Endothelial cell of umbilical vein (primary cell): ENCODE data around the gene MLPH. TPM values are rescaled to one million over a fixed set of nuclear protein-coding genes. Genes with fewer than 3 reads are reported as not detected.

Experiments used
- BruUV-seq: library from RNA; stranded (reverse); fragments of 400-500 nt; replicated peaks from 2 replicates; lab custom pipeline; 2021; lab: Mats Ljungman, UMichigan
- CTCF ChIA-PET: fragments of 300-600, 350-600 bp; sonication (Branson Sonifier 250); formaldehyde crosslinking; loops from one replicate; lab custom pipeline; 2021; ENCODE audit warnings: antibody characterized with exemption, inconsistent platforms; lab: Charles Lee
- POLR2A ChIA-PET: fragments of 300-600, 350-600 bp; sonication (Branson Sonifier 250); formaldehyde crosslinking; loops from one replicate; lab custom pipeline; 2021; ENCODE audit warnings: antibody characterized with exemption, inconsistent platforms; lab: Charles Lee
- DNase-seq: peaks from one replicate; pipeline ENCODE4 v3.0.0-alpha.2; 2011; ENCODE audit warnings: low read depth, low spot score
- FAIRE-seq: peaks from 2 replicates; lab custom pipeline; 2011; peaks lifted over from hg19 to GRCh38; lab: Jason Lieb, UNC
- H2AFZ ChIP-seq: 2 replicates; pipeline ENCODE4 v1.6.0; 2012; ENCODE audit warnings: low read depth, low read length, control low read depth, inconsistent platforms
- H3K27ac ChIP-seq: 2 replicates; pipeline ENCODE4 v1.5.1; 2011; ENCODE audit warnings: low read depth, mild to moderate bottlenecking, control low read depth, low read length, moderate library complexity; ENCODE audit not compliant: insufficient read depth
- H3K27me3 ChIP-seq, 2 experiments: 2 replicates each; pipeline versions ENCODE4 v1.6.0 to v1.6.1; 2011; ENCODE audit warnings: low read length in 2 of 2, mixed read lengths in 1 of 2; ENCODE audit not compliant: control insufficient read depth in 2 of 2, insufficient read depth in 2 of 2
- H3K36me3 ChIP-seq, 2 experiments: 2 replicates in 1 of 2; 3 replicates in 1 of 2; pipeline ENCODE4 v1.5.1; 2011; ENCODE audit warnings: low read length in 2 of 2, mild to moderate bottlenecking in 1 of 2, moderate library complexity in 1 of 2; ENCODE audit not compliant: control insufficient read depth in 2 of 2, insufficient read depth in 2 of 2; ENCODE audit errors: extremely low read depth in 1 of 2
- H3K4me1 ChIP-seq: 3 replicates; pipeline ENCODE4 v1.5.1; 2011; ENCODE audit warnings: mild to moderate bottlenecking, low read length; ENCODE audit not compliant: control insufficient read depth, insufficient read depth; ENCODE audit errors: extremely low read depth
- H3K4me2 ChIP-seq: 2 replicates; pipeline ENCODE4 v1.6.1; 2011; ENCODE audit warnings: low read length, control low read depth, mixed read lengths; ENCODE audit not compliant: insufficient read depth
- H3K4me3 ChIP-seq, 3 experiments: fragments of 200-600 bp in 1 of 3; sonication (generic), shearing (Covaris generic) in 1 of 3; replicated peaks in 1 of 3; 2 replicates each; pipeline ENCODE4 v1.5.1; 2011 to 2016; ENCODE audit warnings: control low read depth in 3 of 3, low read length in 3 of 3, mild to moderate bottlenecking in 2 of 3, inconsistent platforms in 1 of 3, low read depth in 1 of 3, moderate library complexity in 1 of 3; ENCODE audit not compliant: insufficient read depth in 1 of 3
- H3K79me2 ChIP-seq: 2 replicates; pipeline ENCODE4 v1.6.0; 2012; ENCODE audit warnings: low read length, inconsistent platforms; ENCODE audit not compliant: control insufficient read depth, insufficient read depth
- H3K9ac ChIP-seq: replicated peaks from 2 replicates; pipeline ENCODE3; 2011; ENCODE audit warnings: low read length, control low read depth; ENCODE audit not compliant: insufficient read depth; ENCODE audit errors: extremely low read depth
- H3K9me1 ChIP-seq: replicated peaks from 3 replicates; pipeline ENCODE4 v1.6.0; 2011; ENCODE audit warnings: mild to moderate bottlenecking, low read length; ENCODE audit not compliant: control insufficient read depth, insufficient read depth; ENCODE audit errors: extremely low read depth
- H3K9me3 ChIP-seq: replicated peaks from 2 replicates; pipeline ENCODE4 v1.5.1; 2012; ENCODE audit warnings: low read length, inconsistent platforms; ENCODE audit not compliant: control insufficient read depth, insufficient read depth
- H4K20me1 ChIP-seq: replicated peaks from 2 replicates; pipeline ENCODE3; 2011; ENCODE audit warnings: mild to moderate bottlenecking, low read length; ENCODE audit not compliant: control insufficient read depth, insufficient read depth; ENCODE audit errors: extremely low read depth
- EZH2 ChIP-seq: IDR thresholded peaks from 2 replicates; pipeline ENCODE4 v1.6.1; 2012; ENCODE audit warnings: borderline replicate concordance, low read depth, mild to moderate bottlenecking, moderate library complexity, low read length, inconsistent platforms; ENCODE audit not compliant: severe bottlenecking
- FOS ChIP-seq: IDR thresholded peaks from 2 replicates; pipeline ENCODE4 v1.6.1; 2011; ENCODE audit warnings: mild to moderate bottlenecking, low read length, moderate library complexity, borderline replicate concordance; ENCODE audit not compliant: insufficient read depth
- GATA2 ChIP-seq: IDR thresholded peaks from 2 replicates; pipeline ENCODE4 v1.7.0; 2011; ENCODE audit warnings: low read depth, mild to moderate bottlenecking, moderate library complexity, mixed read lengths, low read length; ENCODE audit not compliant: insufficient read length, insufficient read depth
- JUN ChIP-seq: IDR thresholded peaks from 2 replicates; pipeline ENCODE4 v1.6.1; 2011; ENCODE audit warnings: borderline replicate concordance, low read depth; ENCODE audit not compliant: insufficient read length, insufficient read depth
- MYC ChIP-seq: IDR thresholded peaks from one replicate; pipeline ENCODE4 v1.6.1; 2011; ENCODE audit warnings: mild to moderate bottlenecking, low read depth, low read length
- POLR2A ChIP-seq: IDR thresholded peaks from 2 replicates; pipeline ENCODE4 v1.6.1; 2012; ENCODE audit warnings: low read depth, mild to moderate bottlenecking, control low read depth, low read length
- POLR2AphosphoS5 ChIP-seq: IDR thresholded peaks from 2 replicates; pipeline ENCODE4 v1.6.1; 2012; ENCODE audit warnings: low read depth, mild to moderate bottlenecking, control low read depth, low read length, moderate library complexity; ENCODE audit not compliant: insufficient read depth
- dilution Hi-C: fragments of 300-500 bp; cut with MboI; formaldehyde crosslinking; loops from one replicate; pipeline ENCODE4 v1.15.0; 2019; ENCODE audit warnings: low sequenced_read_pairs; ENCODE audit not compliant: extremely low pct_ligation_motif_present
- intact Hi-C: fragments of 100-400 bp; cut with micrococcal nuclease; formaldehyde crosslinking; loops from one replicate; pipeline ENCODE4 v1.10.0; 2022
- polyA plus RNA-seq, 4 experiments: library from polyadenylated mRNA; depleted of rRNA in 3 of 4; stranded (reverse) in 3 of 4; unstranded in 1 of 4; fragments of >200 nt; gene quantifications; 2 replicates each; pipeline versions ENCODE4 v1.2.1 to v1.2.3, GENCODE V29; 2011 to 2012; ENCODE audit warnings: missing spikeins in 1 of 4
- total RNA-seq: library from RNA; stranded (reverse); gene quantifications from 2 replicates; pipeline ENCODE4 v1.2.3, GENCODE V29; 2021
- TF ChIP-seq, protein P1 (sequence below): IDR thresholded peaks from 2 replicates; pipeline ENCODE4 v1.6.1; 2011; ENCODE audit not compliant: insufficient read depth, insufficient read length
- TF ChIP-seq, protein P2 (sequence below), 2 donors: IDR thresholded peaks; 1 replicate in 1 of 2; 2 replicates in 1 of 2; pipeline ENCODE4 v1.5.1; 2011; ENCODE audit warnings: low read length in 2 of 2, mild to moderate bottlenecking in 2 of 2, moderate library complexity in 2 of 2, control low read depth in 1 of 2, inconsistent platforms in 1 of 2, low read depth in 1 of 2; ENCODE audit not compliant: insufficient read depth in 1 of 2; ENCODE audit errors: extremely low read depth in 1 of 2

The MLPH gene
- total and polyA plus RNA-seq, 2 donors (not counting 3 experiments of a cell fraction or from before 2014, with no cell fraction given): not detected

DNA sequence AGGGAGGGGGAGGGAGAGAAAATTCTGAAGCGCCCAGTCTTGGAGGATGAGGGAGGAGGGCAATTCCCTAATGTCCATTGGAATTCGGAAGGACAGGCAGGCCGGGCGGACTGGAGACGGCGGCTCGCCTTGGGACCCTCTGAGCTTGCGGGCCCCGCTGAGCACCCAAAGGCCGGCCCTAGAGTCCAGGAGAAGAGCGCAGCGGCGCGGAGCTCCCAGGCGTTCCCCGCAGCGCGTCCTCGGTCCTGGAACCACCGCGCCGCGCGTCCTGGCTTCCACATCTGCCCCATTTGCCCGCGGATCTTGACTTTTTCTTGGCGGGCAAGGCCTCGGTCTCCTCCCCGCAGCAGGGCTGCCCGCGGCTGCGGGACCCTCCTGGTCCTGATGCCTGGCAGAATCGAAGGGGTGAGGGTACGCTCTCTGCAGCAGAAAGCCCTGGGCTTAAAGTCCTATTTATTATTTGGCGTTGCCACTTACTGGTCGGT lies 675 bp upstream of the MLPH start:
- no peak overlapping the region for H3K4me2 ChIP-seq
- no peaks in the 10 kb centered on the region for H3K79me2 ChIP-seq
- no peak overlapping the region for H3K4me3 ChIP-seq
- no peak overlapping the region for H3K27ac ChIP-seq
- FAIRE-seq: no peak
- intact Hi-C loops (loop anchor here (1.0 kb wide), 1 partner anchor 41 kb away; no protein-coding TSS in a partner anchor), dilution Hi-C loops (no loop called here)
- H3K36me3 ChIP-seq: no peaks in the 10 kb centered on the region
- no peaks in the 10 kb centered on the region for H3K4me1 ChIP-seq
- no TSS peak for BruUV-seq
- ChIA-PET POLR2A (no interaction called here), CTCF (interaction anchor here (1.0 to 2.0 kb wide), 2 partner anchors 11 to 26 kb away, joined by 5 to 6 read pairs; no protein-coding TSS in a partner anchor)
- no peak overlapping the region for H2AFZ ChIP-seq
- DNase-seq: no peak
- H3K9me3 ChIP-seq: no peaks in the 10 kb centered on the region
- peaks cover 48 to 60% of the 10 kb centered on the region in 2 experiments for H3K27me3 ChIP-seq
- TF ChIP-seq, protein P1, sequence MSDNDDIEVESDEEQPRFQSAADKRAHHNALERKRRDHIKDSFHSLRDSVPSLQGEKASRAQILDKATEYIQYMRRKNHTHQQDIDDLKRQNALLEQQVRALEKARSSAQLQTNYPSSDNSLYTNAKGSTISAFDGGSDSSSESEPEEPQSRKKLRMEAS: no peak
- no peak for TF ChIP-seq POLR2AphosphoS5
- TF ChIP-seq EZH2: peak; percentile 82
- H3K9me1 ChIP-seq: no peaks in the 10 kb centered on the region
- H3K9ac ChIP-seq: no peak overlapping the region
- H4K20me1 ChIP-seq: peaks cover 2% of the 10 kb centered on the region

DNA sequence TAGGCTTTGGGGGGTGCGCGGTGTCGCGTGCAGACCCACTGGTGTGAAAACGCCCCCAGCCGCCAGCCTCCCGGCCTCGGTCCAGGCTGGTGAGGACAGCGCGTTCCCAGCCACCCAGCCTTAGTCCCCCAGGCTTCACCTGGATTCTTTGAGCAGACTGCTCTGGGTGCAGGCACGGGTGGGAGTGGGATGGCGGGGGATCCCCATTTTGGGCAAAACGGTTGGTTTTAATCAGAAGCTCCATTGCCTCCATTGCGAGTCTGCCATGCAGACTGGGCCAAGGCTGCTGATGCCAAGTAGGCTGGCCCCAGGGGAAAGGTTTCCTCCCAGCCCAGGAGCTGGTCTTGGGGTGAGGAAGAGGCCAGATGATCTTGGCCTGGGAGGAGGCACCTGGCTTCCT lies 445 bp downstream of the MLPH start:
- POLR2A ChIA-PET: no interaction called here

More for the DNA sequence above, 445 bp downstream of the MLPH start:
- Histone ChIP-seq H3K4me2 (no peak overlapping the region), H3K27me3 (peaks cover 40 to 50% of the 10 kb centered on the region in 2 experiments), H3K27ac (no peak overlapping the region), H3K79me2 (no peaks in the 10 kb centered on the region), H3K9me3 (peaks cover 3% of the 10 kb centered on the region), H3K36me3 (no peaks in the 10 kb centered on the region), H3K9me1 (no peaks in the 10 kb centered on the region), H2AFZ (no peak overlapping the region), H3K9ac (no peak overlapping the region), H3K4me1 (no peaks in the 10 kb centered on the region), H3K4me3 (no peak overlapping the region), H4K20me1 (peaks cover 2% of the 10 kb centered on the region)
- dilution Hi-C loops: no loop called here
- no peak for DNase-seq
- CTCF ChIA-PET: interaction anchor here (1.0 kb wide), 1 partner anchor 16 kb away, joined by 3 read pairs; no protein-coding TSS in a partner anchor
- intact Hi-C loops: no loop called here
- no peak for FAIRE-seq
- no TSS peak for BruUV-seq
- no peak for TF ChIP-seq POLR2AphosphoS5
- TF ChIP-seq POLR2A: no peak
- TF ChIP-seq, protein P2, sequence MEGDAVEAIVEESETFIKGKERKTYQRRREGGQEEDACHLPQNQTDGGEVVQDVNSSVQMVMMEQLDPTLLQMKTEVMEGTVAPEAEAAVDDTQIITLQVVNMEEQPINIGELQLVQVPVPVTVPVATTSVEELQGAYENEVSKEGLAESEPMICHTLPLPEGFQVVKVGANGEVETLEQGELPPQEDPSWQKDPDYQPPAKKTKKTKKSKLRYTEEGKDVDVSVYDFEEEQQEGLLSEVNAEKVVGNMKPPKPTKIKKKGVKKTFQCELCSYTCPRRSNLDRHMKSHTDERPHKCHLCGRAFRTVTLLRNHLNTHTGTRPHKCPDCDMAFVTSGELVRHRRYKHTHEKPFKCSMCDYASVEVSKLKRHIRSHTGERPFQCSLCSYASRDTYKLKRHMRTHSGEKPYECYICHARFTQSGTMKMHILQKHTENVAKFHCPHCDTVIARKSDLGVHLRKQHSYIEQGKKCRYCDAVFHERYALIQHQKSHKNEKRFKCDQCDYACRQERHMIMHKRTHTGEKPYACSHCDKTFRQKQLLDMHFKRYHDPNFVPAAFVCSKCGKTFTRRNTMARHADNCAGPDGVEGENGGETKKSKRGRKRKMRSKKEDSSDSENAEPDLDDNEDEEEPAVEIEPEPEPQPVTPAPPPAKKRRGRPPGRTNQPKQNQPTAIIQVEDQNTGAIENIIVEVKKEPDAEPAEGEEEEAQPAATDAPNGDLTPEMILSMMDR (IDR thresholded peaks at IDR 0.05; ENCODE audit: extremely low read depth in 1 of 2, insufficient read depth in 1 of 2, low read depth in 1 of 2, low read length in 2 of 2): no peak
- TF ChIP-seq JUN: no peak
- no peak for TF ChIP-seq FOS
- TF ChIP-seq, protein P1: no peak
- no peak for TF ChIP-seq GATA2
- TF ChIP-seq MYC: no peak
- TF ChIP-seq EZH2: no peak
